GM12864 (cell line): ENCODE results near the gene CD59.

Experiments used
- DNase-seq: peaks from one replicate; pipeline ENCODE4 v3.0.0-alpha.2; 2011; ENCODE audit warnings: low read depth
- H3K4me3 ChIP-seq: 2 replicates; pipeline ENCODE4 v1.5.1; 2011; ENCODE audit warnings: mild to moderate bottlenecking, low read depth, low read length, control low read depth
- CTCF ChIP-seq: IDR thresholded peaks from 2 replicates; pipeline ENCODE4 v1.5.1; 2011; ENCODE audit warnings: low read depth, mild to moderate bottlenecking, moderate library complexity, low read length, control low read depth, inconsistent platforms; ENCODE audit errors: missing control alignments

The CD59 gene

GRCh38 chr11:33706966-33707365 lies 29.3 kb downstream of the CD59 start:
- no peak for DNase-seq
- H3K4me3 ChIP-seq: no peak overlapping the region
- TF ChIP-seq CTCF: no peak

GRCh38 chr11:33706546-33706945 lies 29.7 kb downstream of the CD59 start:
- DNase-seq: no peak
- no peak overlapping the region for H3K4me3 ChIP-seq
- no peak for TF ChIP-seq CTCF

- TF ChIP-seq CTCF: no peak
- no peak for DNase-seq
- no peak overlapping the region for H3K4me3 ChIP-seq
Observed at GRCh38 chr11:33704240-33705002, 31.8 kb downstream of the CD59 start.

- TF ChIP-seq CTCF: no peak
- no peak overlapping the region for H3K4me3 ChIP-seq
- no peak for DNase-seq
Observed at GRCh38 chr11:33703788-33704187, 32.4 kb downstream of the CD59 start.

GRCh38 chr11:33703234-33703633 lies 33.0 kb downstream of the CD59 start:
- DNase-seq: no peak
- no peak for TF ChIP-seq CTCF
- H3K4me3 ChIP-seq: no peak overlapping the region

GRCh38 chr11:33701302-33702230 lies 34.7 kb downstream of the CD59 start:
- H3K4me3 ChIP-seq: peak overlapping the region; percentile 65
- DNase-seq: no peak
- no peak for TF ChIP-seq CTCF
